Measurements from ENCODE around the gene AKAP13.
"Not testable (repeated sequence)": the region's sequence is repeated elsewhere in the genome, so short reads cannot be mapped to it uniquely, and the experiment has no call there.

Gene AKAP13

GRCh38 chr15:85380217-85380811 lies at the start of gene AKAP13:
Gene AKAP13 (plus strand): TSS chr15:85380603. CDS start chr15:85485721, 105,118 bp downstream.
- peak; percentile 92 for DNase-seq

GRCh38 chr15:85330901-85331588 lies 49.4 kb upstream of the AKAP13 start:
- peak; percentile 50 for DNase-seq

- no peak for DNase-seq
Observed at GRCh38 chr15:85331655-85332285, 48.6 kb upstream of the AKAP13 start.

- no peak for DNase-seq
Observed at GRCh38 chr15:85333132-85333831, 47.1 kb upstream of the AKAP13 start.

GRCh38 chr15:85334241-85334640 lies 46.2 kb upstream of the AKAP13 start:
- no peak for DNase-seq

- DNase-seq: no peak
Observed at GRCh38 chr15:85335193-85335942, 45.0 kb upstream of the AKAP13 start.

GRCh38 chr15:85336880-85337279 lies 43.5 kb upstream of the AKAP13 start:
- no peak for DNase-seq

GRCh38 chr15:85337425-85338074 lies 42.9 kb upstream of the AKAP13 start:
- DNase-seq: no peak

- DNase-seq: no peak
Observed at GRCh38 chr15:85340321-85340665, 40.1 kb upstream of the AKAP13 start.

GRCh38 chr15:85340852-85341251 lies 39.6 kb upstream of the AKAP13 start:
- DNase-seq: no peak

- DNase-seq: not testable (repeated sequence)
Observed at GRCh38 chr15:85342163-85342562, 38.2 kb upstream of the AKAP13 start.

GRCh38 chr15:85343443-85343842 lies 37.0 kb upstream of the AKAP13 start:
- not testable (repeated sequence) for DNase-seq

GRCh38 chr15:85344241-85344640 lies 36.2 kb upstream of the AKAP13 start:
- DNase-seq: not testable (repeated sequence)

- not testable (repeated sequence) for DNase-seq
Observed at GRCh38 chr15:85344653-85345114, 35.7 kb upstream of the AKAP13 start.

- not testable (repeated sequence) for DNase-seq
Observed at GRCh38 chr15:85345196-85345918, 35.0 kb upstream of the AKAP13 start.

GRCh38 chr15:85346462-85347084 lies 33.8 kb upstream of the AKAP13 start:
- not testable (repeated sequence) for DNase-seq

- not testable (repeated sequence) for DNase-seq
Observed at GRCh38 chr15:85347264-85348047, 32.9 kb upstream of the AKAP13 start.

- not testable (repeated sequence) for DNase-seq
Observed at GRCh38 chr15:85348048-85348766, 32.2 kb upstream of the AKAP13 start.

GRCh38 chr15:85349062-85349461 lies 31.3 kb upstream of the AKAP13 start:
- not testable (repeated sequence) for DNase-seq

Data from activated naive CD4-positive, alpha-beta T cell treated with anti-CD3 and anti-CD28 coated beads, Interleukin-2, amount 50 U/mL, for 16 hours (primary cell).